Measurements from ENCODE around the gene NR2F2.

NR2F2 gene

DNA sequence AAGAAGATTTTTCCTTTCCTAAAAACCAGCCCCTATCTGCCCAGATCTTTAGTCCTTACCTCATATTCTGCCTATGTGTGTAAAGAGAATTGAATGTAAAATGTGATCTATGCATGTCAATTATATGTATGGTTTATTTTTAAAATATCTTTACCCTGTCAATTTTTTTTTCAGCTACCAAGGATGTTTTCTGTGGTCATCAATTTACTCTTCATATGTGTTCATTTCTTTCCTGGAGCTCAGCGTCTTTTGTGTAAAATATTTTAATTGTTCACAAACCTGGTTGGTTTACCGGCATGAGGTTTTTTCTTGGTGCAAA lies 1.7 kb upstream of the NR2F2 start:
- TF ChIP-seq JUND (IDR thresholded peaks at IDR 0.05; ENCODE audit: low read depth): no peak
- in situ Hi-C loops (cut with HindIII; ENCODE audit: low pct_unique_long_range_greater_than_20kb, low sequenced_read_pairs): no loop called here
- DNase-seq (ENCODE audit: low read depth in 1 of 2, low spot score in 1 of 2): no peak

DNA sequence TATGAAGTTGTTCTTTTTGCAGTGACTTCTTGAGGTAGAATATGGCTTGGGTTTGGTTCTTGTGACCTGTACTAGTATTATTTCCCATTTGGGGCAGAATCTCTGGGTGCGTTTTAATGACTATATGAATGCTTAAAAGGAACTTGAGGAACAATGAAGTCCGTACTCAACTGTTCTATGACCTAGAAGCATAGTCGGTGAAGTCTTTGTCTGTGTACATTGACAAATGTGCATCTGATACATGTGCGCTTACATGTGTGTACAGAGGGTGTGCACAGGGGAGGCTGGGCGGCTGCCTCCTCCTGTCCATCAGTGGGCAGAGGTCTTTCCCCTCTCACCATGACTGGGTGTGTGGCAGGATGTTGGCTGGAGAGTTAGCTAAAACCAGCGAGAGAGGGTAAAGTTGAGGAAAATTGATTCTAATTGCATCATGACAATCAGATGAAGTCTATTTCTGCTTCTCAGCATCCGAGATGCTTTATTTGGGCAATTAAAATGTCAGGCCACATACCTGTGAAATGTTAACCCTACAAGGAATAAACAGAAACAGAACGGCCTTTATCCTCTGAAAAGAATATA lies 1.0 kb upstream of the NR2F2 start:
- in situ Hi-C loops (cut with HindIII; ENCODE audit: low pct_unique_long_range_greater_than_20kb, low sequenced_read_pairs): no loop called here
- no peak for DNase-seq (ENCODE audit: low read depth in 1 of 2, low spot score in 1 of 2)
- TF ChIP-seq JUND (IDR thresholded peaks at IDR 0.05; ENCODE audit: low read depth): no peak

DNA sequence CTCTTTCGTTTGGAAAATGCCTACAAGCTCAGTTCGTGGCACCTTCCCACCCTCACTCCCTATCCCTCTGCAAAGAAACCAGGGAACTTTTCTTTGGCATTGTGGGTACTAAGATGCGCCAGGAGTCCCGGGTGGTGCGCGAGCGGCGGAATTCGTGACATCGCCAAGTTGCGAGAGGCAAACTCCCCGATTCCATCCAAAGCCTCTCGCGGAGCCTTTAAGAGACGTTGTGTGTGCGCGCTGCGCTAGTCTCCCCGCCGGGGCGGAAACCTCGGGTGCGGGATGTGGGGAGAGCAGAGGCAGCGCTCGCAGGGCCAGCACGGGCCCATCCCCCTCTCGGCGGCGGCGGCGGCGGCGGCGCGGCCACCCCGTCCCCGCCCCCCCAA lies 443 bp upstream of the NR2F2 start:
- no peak for TF ChIP-seq JUND (IDR thresholded peaks at IDR 0.05; ENCODE audit: low read depth)
- in situ Hi-C loops (cut with HindIII; ENCODE audit: low pct_unique_long_range_greater_than_20kb, low sequenced_read_pairs): no loop called here
- peak in 1 of 2 experiments; percentile 90 for DNase-seq (ENCODE audit: low read depth in 1 of 2, low spot score in 1 of 2)

DNA sequence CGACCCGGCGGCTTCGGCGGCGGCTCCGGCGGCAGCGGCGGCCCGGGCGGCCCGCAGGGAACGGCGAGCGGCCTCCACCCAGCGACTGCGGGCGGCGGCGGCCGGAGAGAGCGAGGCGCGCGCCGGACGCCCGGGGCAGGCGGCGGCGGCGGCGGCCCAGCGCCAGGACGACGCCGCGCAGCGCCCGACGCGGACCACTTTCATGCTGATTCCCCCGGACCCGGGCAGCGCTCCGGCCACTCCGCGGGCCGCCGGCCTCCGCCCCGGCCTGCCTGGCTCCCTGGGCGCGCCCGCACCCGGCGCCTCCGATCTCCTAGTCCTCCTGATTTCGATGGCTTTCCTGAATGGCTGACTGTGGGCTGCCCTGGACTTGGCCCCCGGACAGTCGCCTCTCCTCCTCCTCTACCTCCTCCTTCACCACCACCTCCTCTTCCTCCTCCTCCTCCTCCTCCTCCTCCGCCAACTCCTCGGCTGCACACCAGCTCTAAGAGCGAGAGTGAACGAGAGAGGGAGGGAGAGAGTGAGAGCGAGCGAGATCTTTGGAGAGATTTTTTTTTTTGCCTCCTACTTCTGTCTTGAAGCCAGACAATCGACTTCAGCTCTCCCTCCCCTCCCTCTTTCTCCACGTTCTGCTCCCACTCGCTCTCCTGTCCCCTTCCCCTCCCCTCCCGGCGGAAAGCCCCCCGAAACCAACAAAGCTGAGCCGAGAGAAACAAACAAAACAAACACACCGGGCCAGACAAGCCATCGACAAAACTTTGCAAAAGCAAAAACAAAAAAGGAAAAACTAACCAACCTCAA lies 844 bp downstream of the NR2F2 start:
- no peak for TF ChIP-seq JUND (IDR thresholded peaks at IDR 0.05; ENCODE audit: low read depth)
- in situ Hi-C loops (cut with HindIII; ENCODE audit: low pct_unique_long_range_greater_than_20kb, low sequenced_read_pairs): no loop called here
- peak in 1 of 2 experiments; percentile 91 for DNase-seq (ENCODE audit: low read depth in 1 of 2, low spot score in 1 of 2)

DNA sequence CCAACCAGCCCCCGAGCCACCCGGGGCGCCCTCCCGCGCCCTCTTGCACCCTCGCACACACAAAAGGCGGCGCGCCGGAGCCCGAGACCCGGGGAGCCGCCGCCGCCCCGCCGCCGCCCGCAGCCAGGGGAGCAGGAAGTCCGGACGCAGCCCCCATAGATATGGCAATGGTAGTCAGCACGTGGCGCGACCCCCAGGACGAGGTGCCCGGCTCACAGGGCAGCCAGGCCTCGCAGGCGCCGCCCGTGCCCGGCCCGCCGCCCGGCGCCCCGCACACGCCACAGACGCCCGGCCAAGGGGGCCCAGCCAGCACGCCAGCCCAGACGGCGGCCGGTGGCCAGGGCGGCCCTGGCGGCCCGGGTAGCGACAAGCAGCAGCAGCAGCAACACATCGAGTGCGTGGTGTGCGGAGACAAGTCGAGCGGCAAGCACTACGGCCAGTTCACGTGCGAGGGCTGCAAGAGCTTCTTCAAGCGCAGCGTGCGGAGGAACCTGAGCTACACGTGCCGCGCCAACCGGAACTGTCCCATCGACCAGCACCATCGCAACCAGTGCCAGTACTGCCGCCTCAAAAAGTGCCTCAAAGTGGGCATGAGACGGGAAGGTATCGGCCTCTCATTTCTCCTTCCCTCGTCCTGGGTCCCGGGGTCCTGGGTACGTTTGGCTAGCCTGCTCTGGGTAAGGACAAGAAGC lies 1.6 kb downstream of the NR2F2 start:
- TF ChIP-seq JUND (IDR thresholded peaks at IDR 0.05; ENCODE audit: low read depth): no peak
- in situ Hi-C loops (cut with HindIII; ENCODE audit: low pct_unique_long_range_greater_than_20kb, low sequenced_read_pairs): no loop called here
- DNase-seq (ENCODE audit: low read depth in 1 of 2, low spot score in 1 of 2): peak in 1 of 2 experiments; percentile 57

DNA sequence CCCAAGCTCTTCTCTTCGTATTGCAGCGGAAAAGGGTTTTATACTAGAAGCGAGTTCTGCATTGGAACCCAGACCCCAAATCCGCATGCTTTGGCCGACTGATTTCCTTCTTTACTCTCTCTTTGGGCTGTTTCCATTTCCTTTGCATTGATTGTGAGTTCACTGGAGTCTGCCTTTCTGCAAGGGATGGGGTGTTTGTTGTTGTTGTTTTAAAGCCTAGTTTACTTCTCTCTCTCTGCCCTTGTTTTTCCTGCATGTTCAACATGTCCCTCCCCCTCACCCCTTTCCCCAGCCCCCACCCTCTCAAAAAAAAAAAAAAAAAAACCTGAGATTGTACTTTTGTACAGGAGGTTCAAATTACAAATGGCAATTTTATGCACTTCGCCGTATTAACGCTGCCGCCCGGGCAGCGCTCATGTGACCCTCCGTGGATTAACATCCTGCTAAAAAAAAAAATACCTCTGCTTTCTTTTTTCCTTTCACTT lies 2.2 kb downstream of the NR2F2 start:
- in situ Hi-C loops (cut with HindIII; ENCODE audit: low pct_unique_long_range_greater_than_20kb, low sequenced_read_pairs): no loop called here
- DNase-seq (ENCODE audit: low read depth in 1 of 2, low spot score in 1 of 2): no peak
- TF ChIP-seq JUND (IDR thresholded peaks at IDR 0.05; ENCODE audit: low read depth): no peak

DNA sequence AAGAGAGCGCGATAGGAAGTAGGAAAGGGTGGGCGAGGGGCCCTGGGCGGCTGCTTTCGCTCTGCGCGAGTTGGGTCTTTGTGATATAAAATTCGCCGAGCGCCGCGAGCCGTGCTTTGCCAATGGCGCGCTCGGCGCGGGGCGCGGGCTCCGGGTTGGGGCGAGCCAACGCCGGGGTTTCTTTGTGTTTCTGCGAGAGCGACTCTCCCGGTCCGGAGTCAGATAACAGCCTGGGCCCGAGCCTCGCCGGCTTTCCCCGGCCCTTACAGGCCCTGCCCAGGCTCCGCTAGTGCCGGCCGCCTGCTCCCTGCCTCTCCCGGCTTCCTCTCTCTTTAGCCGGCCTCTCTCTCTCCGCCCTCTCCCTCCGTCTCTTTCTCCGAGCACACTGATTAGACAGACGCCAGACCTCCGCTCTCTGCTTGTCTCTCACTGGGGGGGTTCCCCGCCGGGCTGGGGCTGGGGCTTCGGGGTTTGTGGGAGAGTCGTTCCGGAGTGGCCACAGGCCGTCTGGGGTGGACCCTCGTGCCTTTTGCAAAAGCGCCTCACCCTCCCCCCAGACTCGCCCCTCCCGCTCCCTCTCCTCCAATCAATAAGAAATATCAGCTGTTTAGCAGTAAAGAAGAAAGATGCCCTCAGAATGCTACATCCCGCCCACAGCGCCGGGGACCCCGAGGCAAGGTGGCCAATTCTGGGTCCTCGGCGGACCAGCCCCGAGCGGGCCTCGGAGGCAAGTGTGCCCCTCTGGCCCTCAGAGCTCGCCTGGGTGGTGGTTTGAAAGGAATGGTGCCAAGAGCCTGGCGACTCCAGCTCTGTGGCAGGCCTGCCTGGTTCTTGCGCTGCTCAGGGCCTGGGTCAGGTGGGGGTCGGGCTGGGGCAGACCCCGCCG lies 2.9 kb downstream of the NR2F2 start:
- TF ChIP-seq JUND (IDR thresholded peaks at IDR 0.05; ENCODE audit: low read depth): no peak
- peak in 1 of 2 experiments; percentile 46 for DNase-seq (ENCODE audit: low read depth in 1 of 2, low spot score in 1 of 2)
- in situ Hi-C loops (cut with HindIII; ENCODE audit: low pct_unique_long_range_greater_than_20kb, low sequenced_read_pairs): no loop called here

DNA sequence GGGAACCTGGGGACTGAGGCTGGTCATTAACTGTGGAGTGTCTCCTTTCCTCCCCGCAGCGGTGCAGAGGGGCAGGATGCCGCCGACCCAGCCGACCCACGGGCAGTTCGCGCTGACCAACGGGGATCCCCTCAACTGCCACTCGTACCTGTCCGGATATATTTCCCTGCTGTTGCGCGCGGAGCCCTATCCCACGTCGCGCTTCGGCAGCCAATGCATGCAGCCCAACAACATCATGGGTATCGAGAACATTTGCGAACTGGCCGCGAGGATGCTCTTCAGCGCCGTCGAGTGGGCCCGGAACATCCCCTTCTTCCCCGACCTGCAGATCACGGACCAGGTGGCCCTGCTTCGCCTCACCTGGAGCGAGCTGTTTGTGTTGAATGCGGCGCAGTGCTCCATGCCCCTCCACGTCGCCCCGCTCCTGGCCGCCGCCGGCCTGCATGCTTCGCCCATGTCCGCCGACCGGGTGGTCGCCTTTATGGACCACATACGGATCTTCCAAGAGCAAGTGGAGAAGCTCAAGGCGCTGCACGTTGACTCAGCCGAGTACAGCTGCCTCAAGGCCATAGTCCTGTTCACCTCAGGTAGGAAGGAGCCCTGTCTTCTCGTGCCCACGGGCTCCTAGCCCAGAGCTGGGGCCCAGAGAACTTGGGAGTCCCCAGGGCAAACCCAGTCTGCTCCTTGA lies 3.7 kb downstream of the NR2F2 start:
- DNase-seq (ENCODE audit: low read depth in 1 of 2, low spot score in 1 of 2): peak in 1 of 2 experiments; percentile 48
- in situ Hi-C loops (cut with HindIII; ENCODE audit: low pct_unique_long_range_greater_than_20kb, low sequenced_read_pairs): no loop called here
- no peak for TF ChIP-seq JUND (IDR thresholded peaks at IDR 0.05; ENCODE audit: low read depth)

DNA sequence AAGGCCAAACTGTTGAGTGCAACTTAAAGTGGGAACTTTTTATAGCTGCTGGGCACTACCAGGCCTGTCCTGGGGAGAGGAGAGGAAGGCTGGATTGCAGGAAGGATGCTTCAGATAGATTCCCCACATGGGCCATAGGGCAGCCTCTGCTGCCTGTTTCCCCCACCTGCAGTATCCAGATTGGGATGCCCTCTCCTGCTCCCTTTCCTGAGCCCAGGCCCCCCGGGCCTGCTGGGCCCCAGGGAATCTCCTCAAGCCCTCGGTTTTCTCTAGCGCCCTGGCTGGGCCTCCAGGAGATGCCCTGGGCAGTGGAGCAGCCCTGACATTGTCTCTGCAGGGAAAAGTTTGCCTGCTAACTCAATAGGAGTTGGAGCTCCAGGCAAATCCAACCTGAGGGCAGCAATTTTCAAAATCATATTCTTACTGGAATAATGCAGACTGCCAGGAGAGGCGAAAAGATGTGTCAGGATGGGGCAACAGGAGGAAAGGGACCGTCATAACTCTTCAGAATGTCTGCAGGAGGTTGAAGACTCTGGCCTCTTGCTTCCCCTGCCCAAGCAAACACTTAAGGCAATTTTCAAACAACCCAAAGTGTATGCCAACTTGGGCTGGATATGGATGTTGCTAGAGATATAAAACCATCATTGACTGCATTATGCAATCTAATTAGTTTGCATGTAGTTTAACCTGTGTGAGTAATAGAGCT lies 4.4 kb downstream of the NR2F2 start:
- DNase-seq (ENCODE audit: low read depth in 1 of 2, low spot score in 1 of 2): peak in 1 of 2 experiments; percentile 75
- in situ Hi-C loops (cut with HindIII; ENCODE audit: low pct_unique_long_range_greater_than_20kb, low sequenced_read_pairs): no loop called here
- TF ChIP-seq JUND (IDR thresholded peaks at IDR 0.05; ENCODE audit: low read depth): no peak

DNA sequence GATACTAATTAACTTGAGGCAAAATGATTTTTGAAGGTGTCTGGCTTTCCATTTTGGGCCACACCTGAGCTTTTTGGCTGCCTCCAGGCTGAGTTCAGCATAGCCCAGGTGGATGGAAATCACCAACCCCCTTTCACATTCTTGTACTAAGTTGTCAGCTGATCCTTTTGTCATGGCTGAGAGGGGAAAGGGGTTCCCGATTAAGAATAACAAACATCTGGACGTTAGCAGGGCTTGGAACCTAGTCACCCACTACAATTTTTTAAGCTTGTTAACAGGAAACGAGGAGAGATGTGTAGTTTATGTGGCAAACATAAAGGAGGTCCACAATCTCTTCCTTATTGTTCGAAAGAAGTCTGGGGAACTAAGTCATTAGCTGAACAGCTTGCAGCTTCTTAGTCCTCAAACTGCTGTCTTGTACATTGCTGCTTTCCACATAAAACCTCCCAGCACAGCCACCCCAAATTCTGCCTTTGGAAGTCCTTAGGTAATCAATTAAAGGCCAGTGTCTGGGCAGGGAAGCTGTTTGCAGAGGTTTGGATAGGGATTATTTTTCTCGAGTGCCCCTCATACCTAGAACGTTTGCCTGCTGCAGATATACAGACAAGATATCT lies 5.0 kb downstream of the NR2F2 start:
- TF ChIP-seq JUND (IDR thresholded peaks at IDR 0.05; ENCODE audit: low read depth): no peak
- in situ Hi-C loops (cut with HindIII; ENCODE audit: low pct_unique_long_range_greater_than_20kb, low sequenced_read_pairs): no loop called here
- no peak for DNase-seq (ENCODE audit: low read depth in 1 of 2, low spot score in 1 of 2)

DNA sequence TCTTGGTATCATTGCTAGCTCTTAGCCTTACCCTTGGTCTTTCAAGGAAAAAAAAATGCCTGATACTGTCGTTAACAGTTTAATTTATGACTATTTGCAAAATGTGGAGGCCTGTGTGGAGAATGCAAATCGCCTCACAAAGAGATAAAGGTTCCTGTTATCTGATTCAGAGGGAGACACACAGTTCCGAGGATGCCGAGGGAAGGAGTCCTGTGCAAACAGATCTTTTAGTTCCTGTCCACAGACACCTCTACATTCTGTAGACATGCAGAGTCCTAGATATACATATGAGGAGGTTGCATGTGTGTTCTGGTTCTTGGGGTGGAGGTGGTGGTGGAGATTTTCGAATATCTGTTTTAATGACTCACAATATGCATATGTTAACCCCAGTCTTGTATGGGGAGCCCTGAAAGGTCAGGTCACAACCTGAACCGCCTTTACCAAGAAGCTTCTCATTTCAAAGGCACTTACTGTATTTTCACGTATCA lies 5.7 kb downstream of the NR2F2 start:
- TF ChIP-seq JUND (IDR thresholded peaks at IDR 0.05; ENCODE audit: low read depth): no peak
- peak in 1 of 2 experiments; percentile 36 for DNase-seq (ENCODE audit: low read depth in 1 of 2, low spot score in 1 of 2)
- in situ Hi-C loops (cut with HindIII; ENCODE audit: low pct_unique_long_range_greater_than_20kb, low sequenced_read_pairs): no loop called here

Data from T47D (cell line).